ENCODE measurements around the gene PSMD8.
A peak's percentile ranks its signal among the peaks of the same experiment; 100 is the strongest.

PSMD8 gene

GRCh38 chr19:38373907-38374331 lies 452 bp upstream of the PSMD8 start:
- H3K4me3 ChIP-seq (ENCODE audit: low read depth, low read length), result peak overlapping the region; percentile 92
- in situ Hi-C loops (cut with HindIII; ENCODE audit: low sequenced_read_pairs), result no loop called here
- DNase-seq (ENCODE audit: low read depth, low spot score), result no peak
- TF ChIP-seq CTCF (IDR thresholded peaks at IDR 0.05; ENCODE audit: low read depth, low read length), result no peak

- no peak for DNase-seq (ENCODE audit: low read depth, low spot score)
- H3K4me3 ChIP-seq (ENCODE audit: low read depth, low read length), result peak overlapping the region; percentile 92
- in situ Hi-C loops (cut with HindIII; ENCODE audit: low sequenced_read_pairs), result no loop called here
- no peak for TF ChIP-seq CTCF (IDR thresholded peaks at IDR 0.05; ENCODE audit: low read depth, low read length)
Measured at GRCh38 chr19:38375098-38375493, 725 bp downstream of the PSMD8 start.

- in situ Hi-C loops (cut with HindIII; ENCODE audit: low sequenced_read_pairs), result no loop called here
- no peak for DNase-seq (ENCODE audit: low read depth, low spot score)
- TF ChIP-seq CTCF (IDR thresholded peaks at IDR 0.05; ENCODE audit: low read depth, low read length), result no peak
- peak overlapping the region; percentile 92 for H3K4me3 ChIP-seq (ENCODE audit: low read depth, low read length)
Measured at GRCh38 chr19:38375748-38376147, 1.4 kb downstream of the PSMD8 start.

- DNase-seq (ENCODE audit: low read depth, low spot score), result no peak
- in situ Hi-C loops (cut with HindIII; ENCODE audit: low sequenced_read_pairs), result no loop called here
- TF ChIP-seq CTCF (IDR thresholded peaks at IDR 0.05; ENCODE audit: low read depth, low read length), result no peak
- no peak overlapping the region for H3K4me3 ChIP-seq (ENCODE audit: low read depth, low read length)
Measured at GRCh38 chr19:38376576-38376975, 2.2 kb downstream of the PSMD8 start.

GRCh38 chr19:38377052-38377451 lies 2.7 kb downstream of the PSMD8 start:
- TF ChIP-seq CTCF (IDR thresholded peaks at IDR 0.05; ENCODE audit: low read depth, low read length), result no peak

GRCh38 chr19:38378866-38379265 lies 4.5 kb downstream of the PSMD8 start:
- DNase-seq (ENCODE audit: low read depth, low spot score), result no peak
- H3K4me3 ChIP-seq (ENCODE audit: low read depth, low read length), result no peak overlapping the region
- no peak for TF ChIP-seq CTCF (IDR thresholded peaks at IDR 0.05; ENCODE audit: low read depth, low read length)
- in situ Hi-C loops (cut with HindIII; ENCODE audit: low sequenced_read_pairs), result no loop called here

More at GRCh38 chr19:38377052-38377451, 2.7 kb downstream of the PSMD8 start:
- no peak for DNase-seq (ENCODE audit: low read depth, low spot score)
- in situ Hi-C loops (cut with HindIII; ENCODE audit: low sequenced_read_pairs), result no loop called here
- no peak overlapping the region for H3K4me3 ChIP-seq (ENCODE audit: low read depth, low read length)

- in situ Hi-C loops (cut with HindIII; ENCODE audit: low sequenced_read_pairs), result no loop called here
- TF ChIP-seq CTCF (IDR thresholded peaks at IDR 0.05; ENCODE audit: low read depth, low read length), result no peak
- DNase-seq (ENCODE audit: low read depth, low spot score), result no peak
- H3K4me3 ChIP-seq (ENCODE audit: low read depth, low read length), result no peak overlapping the region
Measured at GRCh38 chr19:38381138-38381537, 6.8 kb downstream of the PSMD8 start.
